PC-9 (cell line): Measurements from ENCODE around the gene TM4SF5. TPM values are rescaled to one million over a fixed set of nuclear protein-coding genes. Genes with fewer than 3 reads are reported as not detected.

Experiments
- BruUV-seq: library from RNA; stranded (reverse); fragments of 400-500 nt; replicated peaks from 2 replicates; lab custom pipeline; 2021; lab: Mats Ljungman, UMichigan
- CTCF ChIA-PET: fragments of 300-600 bp; sonication (Branson Sonifier 250); formaldehyde crosslinking; loops from one replicate; lab custom pipeline; 2022; ENCODE audit warnings: antibody characterized with exemption; lab: Charles Lee
- POLR2A ChIA-PET: fragments of 300-600 bp; sonication (Branson Sonifier 250); formaldehyde crosslinking; loops from one replicate; lab custom pipeline; 2022; ENCODE audit warnings: antibody characterized with exemption; ENCODE audit not compliant: unreplicated experiment; lab: Charles Lee
- DNase-seq, 2 experiments: peaks; one replicate each; pipeline versions ENCODE4 v3.0.0 to v3.0.0-alpha.2; 2015 to 2022; ENCODE audit warnings: mixed read lengths in 1 of 2
- H2AFZ ChIP-seq: fragments of 200-600 bp; sonication (generic); 2 replicates; pipeline ENCODE4 v1.8.1; 2017; ENCODE audit warnings: antibody characterized with exemption
- H3F3A ChIP-seq: fragments of 200-600 bp; sonication (generic); 2 replicates; pipeline ENCODE4 v1.8.1; 2017; ENCODE audit warnings: antibody characterized with exemption, mild to moderate bottlenecking, low read depth; ENCODE audit not compliant: insufficient read depth
- H3K27ac ChIP-seq: fragments of 200-600 bp; sonication (generic); 2 replicates; pipeline ENCODE4 v1.6.1; 2016; ENCODE audit warnings: mixed run types
- H3K27me3 ChIP-seq: fragments of 200-600 bp; sonication (generic); 2 replicates; pipeline ENCODE4 v1.6.1; 2016; ENCODE audit warnings: low read depth, mixed run types; ENCODE audit not compliant: insufficient read depth
- H3K36me3 ChIP-seq: fragments of 200-600 bp; sonication (generic); 2 replicates; pipeline ENCODE4 v1.6.1; 2016; ENCODE audit warnings: low read depth, mixed run types
- H3K4me1 ChIP-seq: fragments of 200-600 bp; sonication (generic); replicated peaks from 2 replicates; pipeline ENCODE4 v1.6.1; 2016; ENCODE audit warnings: mixed run types; ENCODE audit not compliant: insufficient read depth
- H3K4me2 ChIP-seq: fragments of 200-600 bp; sonication (generic); 2 replicates; pipeline ENCODE4 v1.6.1; 2017; ENCODE audit warnings: mixed run types
- H3K4me3 ChIP-seq: fragments of 200-600 bp; sonication (generic); 2 replicates; pipeline ENCODE4 v1.6.1; 2016; ENCODE audit warnings: mixed run types
- H3K79me2 ChIP-seq: fragments of 200-600 bp; sonication (generic); 2 replicates; pipeline ENCODE4 v1.6.1; 2017; ENCODE audit warnings: low read depth, mixed run types
- H3K9me2 ChIP-seq: fragments of 200-600 bp; sonication (generic); 2 replicates; pipeline ENCODE4 v1.8.1; 2017; ENCODE audit warnings: mild to moderate bottlenecking; ENCODE audit not compliant: insufficient read depth
- H3K9me3 ChIP-seq: fragments of 200-600 bp; sonication (generic); 2 replicates; pipeline ENCODE4 v1.8.1; 2016; ENCODE audit warnings: low read depth; ENCODE audit not compliant: insufficient read depth
- H4K20me1 ChIP-seq: fragments of 200-600 bp; sonication (generic); 2 replicates; pipeline ENCODE4 v1.8.1; 2017; ENCODE audit not compliant: insufficient read depth
- CTCF ChIP-seq: fragments of 200-600 bp; sonication (generic); conservative IDR thresholded peaks from 2 replicates; pipeline ENCODE4 v1.6.1; 2017; ENCODE audit warnings: mixed run types, antibody characterized with exemption, mild to moderate bottlenecking, moderate library complexity
- EZH2 ChIP-seq: fragments of 200-600 bp; sonication (generic); IDR thresholded peaks from 2 replicates; pipeline ENCODE4 v1.8.0; 2017; ENCODE audit warnings: antibody characterized with exemption, low read depth
- intact Hi-C: fragments of 100-400 bp; cut with micrococcal nuclease; formaldehyde crosslinking; loops from one replicate; pipeline ENCODE4 v1.10.0; 2022; ENCODE audit not compliant: unreplicated experiment
- total RNA-seq: library from RNA; stranded (reverse); gene quantifications from 2 replicates; pipeline ENCODE4 v1.2.3, GENCODE V29; 2021

Gene TM4SF5
- total RNA-seq, 1 experiment from 2014 or later, result not detected

- BruUV-seq, result TSS peak; percentile 56
- no peaks in the 10 kb centered on the region for H3K9me3 ChIP-seq
- H3F3A ChIP-seq, result peaks cover 24% of the 10 kb centered on the region
- H3K36me3 ChIP-seq, result no peaks in the 10 kb centered on the region
- H3K4me2 ChIP-seq, result peak within 1 kb of the TSS; percentile 94
- intact Hi-C loops, result no loop called here
- H4K20me1 ChIP-seq, result no peaks in the 10 kb centered on the region
- TF ChIP-seq CTCF (no peak; the same call in 1 of the 2 replicates), EZH2 (no peak)
- peak within 1 kb of the TSS; percentile 69 for H3K27ac ChIP-seq
- peaks cover 15% of the 10 kb centered on the region; the same call in 1 of the 2 replicates for H3K79me2 ChIP-seq
- DNase-seq, result peak in 1 of 2 experiments; percentile 27
- H2AFZ ChIP-seq, result peak within 1 kb of the TSS; percentile 96
- H3K4me1 ChIP-seq, result peaks cover 20% of the 10 kb centered on the region
- no peaks in the 10 kb centered on the region for H3K27me3 ChIP-seq
- POLR2A ChIA-PET, result no interaction called here
- CTCF ChIA-PET, result interaction anchor here (0.5 to 2.2 kb wide), 6 partner anchors 18 to 586 kb away, joined by 3 to 18 read pairs (median 6); partner anchors contain the start of genes ARRB2, MED11 and PLD2
- H3K9me2 ChIP-seq, result no peaks in the 10 kb centered on the region
- H3K4me3 ChIP-seq, result peak within 1 kb of the TSS; percentile 84
These were observed 17.4 kb downstream of the TM4SF5 start, which contains the start of gene GLTPD2 for GRCh38 chr17:4788807-4789700. Gene GLTPD2, plus strand, starts transcription at chr17:4788964. Its CDS starts 48 bp downstream, at chr17:4789012.

- TF ChIP-seq CTCF, result no peak
- Histone ChIP-seq H3K4me3 (peak overlapping the region; percentile 84), H3K27ac (peak overlapping the region; percentile 69), H3F3A (peaks cover 24% of the 10 kb centered on the region), H3K4me1 (peaks cover 20% of the 10 kb centered on the region), H3K4me2 (peak overlapping the region; percentile 94), H3K79me2 (peaks cover 15% of the 10 kb centered on the region; the same call in 1 of the 2 replicates), H3K9me3 (no peaks in the 10 kb centered on the region), H3K27me3 (no peaks in the 10 kb centered on the region), H3K36me3 (no peaks in the 10 kb centered on the region), H3K9me2 (no peaks in the 10 kb centered on the region), H4K20me1 (no peaks in the 10 kb centered on the region), H2AFZ (peak overlapping the region; percentile 96)
- intact Hi-C loops, result no loop called here
- CTCF ChIA-PET, result interaction anchor here (0.5 to 2.2 kb wide), 7 partner anchors 17 to 587 kb away, joined by 3 to 18 read pairs (median 3); partner anchors contain the start of genes ARRB2, MED11 and PLD2
- no peak for DNase-seq
- POLR2A ChIA-PET, result interaction anchor here (1.6 kb wide), 1 partner anchor 79 kb away, joined by 10 read pairs; the partner anchor contains the start of gene ARRB2
- BruUV-seq, result no TSS peak
These were observed 17.9 kb downstream of the TM4SF5 start for GRCh38 chr17:4789701-4789950.

DNA sequence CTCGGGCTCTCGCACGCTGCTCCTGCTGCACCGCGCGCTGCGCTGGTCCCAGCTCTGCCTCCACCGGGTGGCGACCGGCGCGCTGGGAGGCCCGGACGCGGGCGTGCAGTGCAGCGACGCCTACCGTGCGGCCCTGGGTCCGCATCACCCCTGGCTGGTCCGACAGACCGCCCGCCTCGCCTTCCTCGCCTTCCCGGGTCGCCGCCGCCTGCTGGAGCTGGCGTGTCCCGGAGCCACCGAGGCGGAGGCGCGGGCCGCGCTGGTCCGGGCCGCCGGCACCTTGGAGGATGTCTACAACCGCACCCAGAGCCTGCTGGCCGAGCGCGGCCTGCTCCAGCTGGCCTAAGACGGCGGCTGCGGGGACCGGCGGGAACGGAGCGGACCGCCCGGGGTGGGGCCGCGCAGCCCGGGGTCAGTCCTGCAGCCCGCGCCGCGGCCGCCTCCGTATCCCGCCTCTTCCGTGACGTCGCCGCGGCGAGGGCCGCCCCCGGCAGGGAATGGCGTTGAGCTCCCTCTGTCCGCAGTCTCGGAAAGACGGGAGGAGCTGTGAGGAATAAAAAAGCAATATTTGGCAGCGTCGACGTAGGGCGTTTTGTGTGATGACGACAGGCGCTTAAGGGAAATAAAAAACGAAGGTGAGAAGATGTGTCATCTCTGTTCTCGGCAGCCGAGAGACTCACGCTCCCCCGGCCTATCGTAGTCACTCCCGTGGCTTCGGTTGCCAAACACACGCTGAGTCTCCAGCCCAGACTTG is 18.4 kb downstream of the TM4SF5 start:
- no peaks in the 10 kb centered on the region for H3K9me3 ChIP-seq
- H3K27ac ChIP-seq, result peak overlapping the region; percentile 69
- no peaks in the 10 kb centered on the region for H3K27me3 ChIP-seq
- TF ChIP-seq EZH2 (no peak), CTCF (peak; percentile 70)
- peak overlapping the region; percentile 94 for H3K4me2 ChIP-seq
- CTCF ChIA-PET, result interaction anchor here (0.5 to 2.2 kb wide), 15 partner anchors 17 to 587 kb away, joined by 3 to 18 read pairs (median 6); partner anchors contain the start of genes ARRB2, MED11, PLD2 and RNF167
- peak overlapping the region; percentile 84 for H3K4me3 ChIP-seq
- BruUV-seq, result no TSS peak
- POLR2A ChIA-PET, result interaction anchor here (0.6 to 1.6 kb wide), 17 partner anchors 16 to 1682 kb away, joined by 3 to 18 read pairs (median 6); partner anchors contain the start of genes ARRB2, RNF167 and SLC25A11
- intact Hi-C loops, result loop anchor here (1.0 to 10.0 kb wide), 4 partner anchors 59 to 225 kb away; partner anchors contain the start of genes ARRB2, GGT6 and MED11
- peaks cover 15% of the 10 kb centered on the region; the same call in 1 of the 2 replicates for H3K79me2 ChIP-seq
- peaks cover 20% of the 10 kb centered on the region for H3K4me1 ChIP-seq
- DNase-seq, result peak; percentile 84 to 92
- peak overlapping the region; percentile 96 for H2AFZ ChIP-seq
- peaks cover 24% of the 10 kb centered on the region for H3F3A ChIP-seq
- no peaks in the 10 kb centered on the region for H3K36me3 ChIP-seq
- H3K9me2 ChIP-seq, result no peaks in the 10 kb centered on the region
- no peaks in the 10 kb centered on the region for H4K20me1 ChIP-seq
